Measurements from ENCODE around the gene VTI1B. TPM values are rescaled to one million over a fixed set of nuclear protein-coding genes. Genes with fewer than 3 reads are reported as not detected.

The VTI1B gene
- total and polyA plus RNA-seq, 8 donors: 40.9 to 73.3 (median 51.4) TPM

GRCh38 chr14:67636361-67636919 lies 38.0 kb downstream of the VTI1B start:
- H3K27ac ChIP-seq: no peak overlapping the region
- intact Hi-C loops (cut with DNase I): no loop called here
- no peak overlapping the region for H3K4me3 ChIP-seq
- FAIRE-seq (no peak), ATAC-seq (peak in 3 of 4 donors; percentile 43 to 81 (median 72)), DNase-seq (no peak)
- no peaks in the 10 kb centered on the region for H3K36me3 ChIP-seq
- H3K9me3 ChIP-seq: no peaks in the 10 kb centered on the region
- 68 to 73% methylated on average over 3 of the region's 3 CpGs for WGBS, 2 donors
- no peak for TF ChIP-seq CTCF (IDR thresholded peaks at IDR 0.05)
- H3K27me3 ChIP-seq: no peaks in the 10 kb centered on the region
- no peaks in the 10 kb centered on the region for H3K4me1 ChIP-seq

- Histone ChIP-seq H3K4me1 (no peaks in the 10 kb centered on the region), H3K27ac (no peak overlapping the region), H3K9me3 (no peaks in the 10 kb centered on the region), H3K4me3 (no peak overlapping the region), H3K36me3 (no peaks in the 10 kb centered on the region), H3K27me3 (no peaks in the 10 kb centered on the region)
- no peak for FAIRE-seq
- 84 to 90% methylated on average over 5 of the region's 5 CpGs for WGBS, 2 donors
- intact Hi-C loops (cut with DNase I): no loop called here
- no peak for TF ChIP-seq CTCF (IDR thresholded peaks at IDR 0.05)
- no peak for DNase-seq
- no peak for ATAC-seq
Measured at GRCh38 chr14:67633451-67634147, 40.8 kb downstream of the VTI1B start.

- Histone ChIP-seq H3K9me3 (no peaks in the 10 kb centered on the region), H3K4me1 (no peaks in the 10 kb centered on the region), H3K4me3 (no peak overlapping the region), H3K27ac (no peak overlapping the region), H3K36me3 (no peaks in the 10 kb centered on the region), H3K27me3 (no peaks in the 10 kb centered on the region)
- intact Hi-C loops (cut with DNase I): no loop called here
- ATAC-seq: no peak
- WGBS, 2 donors: 80 to 89% methylated on average over 5 of the region's 5 CpGs
- no peak for FAIRE-seq
- DNase-seq: no peak
- TF ChIP-seq CTCF (IDR thresholded peaks at IDR 0.05): no peak
Measured at GRCh38 chr14:67630938-67631337, 43.5 kb downstream of the VTI1B start.

GRCh38 chr14:67630186-67630585 lies 44.2 kb downstream of the VTI1B start:
- DNase-seq (no peak), FAIRE-seq (no peak)

More at GRCh38 chr14:67630186-67630585, 44.2 kb downstream of the VTI1B start:
- Histone ChIP-seq H3K27me3 (no peaks in the 10 kb centered on the region), H3K9me3 (no peaks in the 10 kb centered on the region), H3K36me3 (no peaks in the 10 kb centered on the region), H3K4me3 (no peak overlapping the region), H3K4me1 (no peaks in the 10 kb centered on the region), H3K27ac (no peak overlapping the region)
- intact Hi-C loops (cut with DNase I): no loop called here
- 82 to 91% methylated on average over 4 of the region's 4 CpGs for WGBS, 2 donors
- ATAC-seq: no peak
- TF ChIP-seq CTCF (IDR thresholded peaks at IDR 0.05): no peak

All from pancreas (tissue), 10 donors.